ENCODE results near the gene RASGRP1. TPM values are rescaled to one million over a fixed set of nuclear protein-coding genes. Genes with fewer than 3 reads are reported as not detected.

RASGRP1 gene
- total and polyA plus RNA-seq, 12 donors: 0.13 to 2.8 (median 0.49) TPM

GRCh38 chr15:38481761-38482160, 82.9 kb downstream of the RASGRP1 start:
- intact Hi-C loops (cut with DNase I): no loop called here
- no peak overlapping the region for H3K4me3 ChIP-seq

GRCh38 chr15:38481113-38481512, 83.5 kb downstream of the RASGRP1 start:
- TF ChIP-seq, protein P1, sequence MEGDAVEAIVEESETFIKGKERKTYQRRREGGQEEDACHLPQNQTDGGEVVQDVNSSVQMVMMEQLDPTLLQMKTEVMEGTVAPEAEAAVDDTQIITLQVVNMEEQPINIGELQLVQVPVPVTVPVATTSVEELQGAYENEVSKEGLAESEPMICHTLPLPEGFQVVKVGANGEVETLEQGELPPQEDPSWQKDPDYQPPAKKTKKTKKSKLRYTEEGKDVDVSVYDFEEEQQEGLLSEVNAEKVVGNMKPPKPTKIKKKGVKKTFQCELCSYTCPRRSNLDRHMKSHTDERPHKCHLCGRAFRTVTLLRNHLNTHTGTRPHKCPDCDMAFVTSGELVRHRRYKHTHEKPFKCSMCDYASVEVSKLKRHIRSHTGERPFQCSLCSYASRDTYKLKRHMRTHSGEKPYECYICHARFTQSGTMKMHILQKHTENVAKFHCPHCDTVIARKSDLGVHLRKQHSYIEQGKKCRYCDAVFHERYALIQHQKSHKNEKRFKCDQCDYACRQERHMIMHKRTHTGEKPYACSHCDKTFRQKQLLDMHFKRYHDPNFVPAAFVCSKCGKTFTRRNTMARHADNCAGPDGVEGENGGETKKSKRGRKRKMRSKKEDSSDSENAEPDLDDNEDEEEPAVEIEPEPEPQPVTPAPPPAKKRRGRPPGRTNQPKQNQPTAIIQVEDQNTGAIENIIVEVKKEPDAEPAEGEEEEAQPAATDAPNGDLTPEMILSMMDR (IDR thresholded peaks at IDR 0.05): no peak
- Histone ChIP-seq H3K9me3 (replicated peaks in 1 of 3) (no peaks in the 10 kb centered on the region), H3K27me3 (no peaks in the 10 kb centered on the region), H3K36me3 (replicated peaks in 1 of 2) (no peaks in the 10 kb centered on the region), H3K4me3 (no peak overlapping the region), H3K27ac (no peak overlapping the region), H3K4me1 (replicated peaks in 1 of 2) (no peaks in the 10 kb centered on the region)
- DNase-seq: no peak
- WGBS, 4 donors: 93 to 97% (median 96%) methylated on average over 5 of the region's 5 CpGs
- intact Hi-C loops (cut with DNase I): no loop called here

More at GRCh38 chr15:38481761-38482160, 82.9 kb downstream of the RASGRP1 start:
- TF ChIP-seq, protein P1 (IDR thresholded peaks at IDR 0.05): no peak
- no peak for TF ChIP-seq POLR2A (IDR thresholded peaks at IDR 0.05)
- Histone ChIP-seq H3K27me3 (no peaks in the 10 kb centered on the region), H3K4me1 (replicated peaks in 1 of 2) (no peaks in the 10 kb centered on the region), H3K36me3 (replicated peaks in 1 of 2) (no peaks in the 10 kb centered on the region), H3K9me3 (replicated peaks in 1 of 3) (no peaks in the 10 kb centered on the region), H3K27ac (no peak overlapping the region)
- whole genome bisulfite sequencing, 4 donors: 91 to 97% (median 95%) methylated on average over 3 of the region's 3 CpGs
- DNase-seq: no peak

DNA sequence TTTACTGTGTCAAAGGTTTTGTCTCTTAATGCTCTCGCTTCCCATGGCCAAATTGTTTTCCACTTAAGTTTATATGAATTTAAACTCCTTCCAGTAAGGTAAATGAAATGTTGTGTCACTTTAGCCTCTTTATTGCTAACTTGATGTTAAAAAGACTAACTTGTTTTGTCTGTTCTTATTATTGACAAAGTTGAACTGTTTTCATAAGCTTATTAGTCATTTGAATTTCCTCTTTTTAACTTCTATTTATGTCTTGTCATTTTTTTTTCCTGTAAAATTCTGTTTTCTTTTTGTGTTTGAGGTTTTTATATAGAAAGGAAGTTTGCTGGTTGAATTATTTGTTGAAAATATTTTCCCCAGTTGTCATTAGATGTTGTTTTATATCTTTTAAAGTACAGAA, 84.9 kb downstream of the RASGRP1 start:
- WGBS, 4 donors: 90 to 96% (median 94%) methylated on average over 1 of the region's 1 CpG
- Histone ChIP-seq H3K27me3 (no peaks in the 10 kb centered on the region), H3K4me1 (replicated peaks in 1 of 2) (no peaks in the 10 kb centered on the region), H3K4me3 (no peak overlapping the region), H3K9me3 (replicated peaks in 1 of 3) (no peaks in the 10 kb centered on the region), H3K36me3 (replicated peaks in 1 of 2) (no peaks in the 10 kb centered on the region), H3K27ac (no peak overlapping the region)
- TF ChIP-seq POLR2A (IDR thresholded peaks at IDR 0.05): no peak
- TF ChIP-seq, protein P1 (IDR thresholded peaks at IDR 0.05): no peak
- intact Hi-C loops (cut with DNase I): no loop called here
- no peak for DNase-seq

DNA sequence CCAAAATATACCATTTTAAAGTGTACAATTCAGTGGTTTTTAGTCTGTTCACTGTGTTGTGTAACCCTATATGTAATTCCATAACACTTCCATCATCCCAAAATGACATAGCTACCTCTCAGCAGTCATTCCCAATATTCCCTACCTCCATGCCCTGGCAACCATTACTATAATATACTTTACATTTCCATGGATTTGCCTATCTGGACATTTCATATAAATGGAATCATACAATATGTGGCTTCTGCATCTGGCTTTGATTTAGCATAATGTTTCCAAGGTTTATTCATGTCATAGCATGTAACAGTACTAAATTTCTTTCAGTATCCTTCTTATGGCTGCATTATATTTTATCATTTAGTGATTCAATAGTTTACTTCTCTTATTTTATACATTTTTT, 85.3 kb downstream of the RASGRP1 start:
- no peaks in the 10 kb centered on the region for H3K27me3 ChIP-seq
- TF ChIP-seq POLR2A (IDR thresholded peaks at IDR 0.05): no peak
- TF ChIP-seq, protein P1 (IDR thresholded peaks at IDR 0.05): no peak
- H3K9me3 ChIP-seq (replicated peaks in 1 of 3): no peaks in the 10 kb centered on the region
- no peaks in the 10 kb centered on the region for H3K36me3 ChIP-seq (replicated peaks in 1 of 2)
- intact Hi-C loops (cut with DNase I): no loop called here
- no peak overlapping the region for H3K27ac ChIP-seq
- DNase-seq: no peak
- no peak overlapping the region for H3K4me3 ChIP-seq
- H3K4me1 ChIP-seq (replicated peaks in 1 of 2): no peaks in the 10 kb centered on the region
